Stimulated activated CD4-positive, alpha-beta T cell treated with anti-CD3 and anti-CD28 coated beads, TNF-alpha, amount 100 ng/mL, for 48 hours (primary cell): ENCODE measurements around the gene PIGR.
A peak's percentile ranks its signal among the peaks of the same experiment; 100 is the strongest.

ENCODE experiments used
- DNase-seq, 3 donors: peaks; one replicate each; pipeline ENCODE4 v3.0.0-alpha.2; 2020; ENCODE audit warnings: low read depth in 3 of 3

PIGR gene, protein sequence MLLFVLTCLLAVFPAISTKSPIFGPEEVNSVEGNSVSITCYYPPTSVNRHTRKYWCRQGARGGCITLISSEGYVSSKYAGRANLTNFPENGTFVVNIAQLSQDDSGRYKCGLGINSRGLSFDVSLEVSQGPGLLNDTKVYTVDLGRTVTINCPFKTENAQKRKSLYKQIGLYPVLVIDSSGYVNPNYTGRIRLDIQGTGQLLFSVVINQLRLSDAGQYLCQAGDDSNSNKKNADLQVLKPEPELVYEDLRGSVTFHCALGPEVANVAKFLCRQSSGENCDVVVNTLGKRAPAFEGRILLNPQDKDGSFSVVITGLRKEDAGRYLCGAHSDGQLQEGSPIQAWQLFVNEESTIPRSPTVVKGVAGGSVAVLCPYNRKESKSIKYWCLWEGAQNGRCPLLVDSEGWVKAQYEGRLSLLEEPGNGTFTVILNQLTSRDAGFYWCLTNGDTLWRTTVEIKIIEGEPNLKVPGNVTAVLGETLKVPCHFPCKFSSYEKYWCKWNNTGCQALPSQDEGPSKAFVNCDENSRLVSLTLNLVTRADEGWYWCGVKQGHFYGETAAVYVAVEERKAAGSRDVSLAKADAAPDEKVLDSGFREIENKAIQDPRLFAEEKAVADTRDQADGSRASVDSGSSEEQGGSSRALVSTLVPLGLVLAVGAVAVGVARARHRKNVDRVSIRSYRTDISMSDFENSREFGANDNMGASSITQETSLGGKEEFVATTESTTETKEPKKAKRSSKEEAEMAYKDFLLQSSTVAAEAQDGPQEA

DNA sequence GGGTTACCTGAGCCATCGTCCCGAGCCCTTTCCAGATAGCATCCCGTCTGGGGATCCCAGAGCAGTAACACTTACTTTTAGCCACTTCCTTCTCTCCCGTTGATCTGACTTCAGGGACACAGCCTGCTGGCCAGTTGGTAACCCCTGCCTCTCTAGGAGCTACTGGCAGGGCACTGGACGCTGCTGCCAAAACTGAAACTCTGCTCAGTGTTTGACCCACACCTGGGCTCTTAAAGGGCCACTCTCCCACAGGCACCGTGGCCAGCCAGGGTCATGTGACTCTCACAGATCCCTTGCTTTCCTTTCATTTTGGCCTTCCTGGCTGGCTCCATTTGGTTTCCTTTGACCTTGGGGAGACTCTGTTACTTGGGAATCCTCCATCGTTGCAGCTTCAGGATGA is at the start of gene PIGR:
PIGR (minus strand) TSS at position 206 of the 400 bp plus-strand sequence. CDS start 5,935 bp downstream, outside the sequence.
- DNase-seq = no peak

DNA sequence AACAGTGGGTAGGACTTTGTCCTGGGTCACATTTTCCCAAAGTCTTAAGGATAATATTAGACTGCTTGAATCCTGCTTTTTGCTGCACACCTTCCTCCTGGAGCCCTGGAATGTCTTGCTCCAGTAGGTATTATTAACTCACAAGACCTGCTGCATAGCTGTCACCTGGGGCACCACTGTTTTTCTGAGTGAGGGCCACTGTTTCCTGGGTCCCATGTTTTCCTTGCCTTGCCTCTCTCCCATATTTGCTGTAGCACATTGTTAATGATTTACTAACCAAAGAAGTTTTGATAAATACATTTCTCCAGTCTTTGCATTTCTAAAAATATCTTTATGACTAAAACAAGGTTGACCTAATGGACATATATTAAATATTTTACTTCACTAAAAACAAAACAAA is 46.5 kb upstream of the PIGR start:
- DNase-seq = no peak

DNA sequence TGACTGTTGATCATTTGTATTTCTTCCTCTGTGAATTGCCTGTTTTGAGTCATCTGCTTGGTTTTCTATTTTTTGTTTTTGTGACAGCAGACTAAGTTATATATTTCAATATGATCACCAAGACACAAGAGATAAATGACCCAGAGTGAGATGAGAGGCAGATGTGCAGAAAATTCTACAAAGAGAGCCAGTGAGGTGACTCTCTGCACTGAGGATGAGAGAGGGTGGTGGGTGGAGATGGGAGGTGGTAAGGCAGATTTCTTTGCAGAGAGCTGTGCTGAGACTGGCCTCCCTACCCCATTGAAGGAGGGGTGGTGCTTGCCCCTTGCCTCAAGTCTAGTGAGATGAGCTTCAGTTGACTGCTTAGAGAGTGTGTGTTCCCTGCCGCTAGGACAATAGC is 41.6 kb upstream of the PIGR start:
- no peak for DNase-seq

DNA sequence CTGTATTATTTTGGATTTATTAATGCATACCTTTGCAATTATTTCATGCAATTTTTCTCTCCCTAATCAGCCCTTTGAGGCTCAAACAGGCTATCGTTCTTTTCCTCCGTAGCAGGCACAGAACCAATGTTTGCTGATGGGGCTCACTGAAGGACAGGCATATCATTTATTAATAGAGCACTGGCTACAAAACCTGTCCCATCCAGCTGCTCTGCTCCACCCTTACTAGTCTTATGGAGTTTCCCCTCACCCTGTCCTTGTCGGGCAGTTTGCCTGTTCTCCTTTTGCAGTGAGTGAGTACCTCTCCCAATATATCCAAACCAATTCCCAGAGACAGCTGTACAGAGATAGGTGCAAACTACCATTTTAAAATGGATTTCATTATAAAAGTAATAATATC is 40.6 kb upstream of the PIGR start:
- DNase-seq = no peak

DNA sequence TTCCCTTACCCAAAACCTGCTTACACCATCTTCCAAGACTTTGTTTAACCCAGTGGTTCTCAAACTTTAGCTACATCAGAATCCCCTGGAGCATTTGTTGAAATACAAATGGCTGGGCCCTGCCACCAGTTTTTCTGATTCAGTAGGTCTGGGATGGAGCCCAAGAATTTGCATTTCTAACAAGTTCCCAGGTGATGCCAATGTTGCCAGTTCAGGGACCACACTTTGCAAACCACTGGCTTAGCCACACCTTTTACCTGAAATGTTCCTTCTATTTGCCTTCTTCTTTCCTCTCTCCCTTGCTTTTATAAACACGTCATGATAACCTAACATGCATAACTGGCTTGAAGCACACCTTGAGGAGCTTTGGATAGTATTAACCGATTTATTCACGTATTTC is 40.1 kb upstream of the PIGR start:
- no peak for DNase-seq

DNA sequence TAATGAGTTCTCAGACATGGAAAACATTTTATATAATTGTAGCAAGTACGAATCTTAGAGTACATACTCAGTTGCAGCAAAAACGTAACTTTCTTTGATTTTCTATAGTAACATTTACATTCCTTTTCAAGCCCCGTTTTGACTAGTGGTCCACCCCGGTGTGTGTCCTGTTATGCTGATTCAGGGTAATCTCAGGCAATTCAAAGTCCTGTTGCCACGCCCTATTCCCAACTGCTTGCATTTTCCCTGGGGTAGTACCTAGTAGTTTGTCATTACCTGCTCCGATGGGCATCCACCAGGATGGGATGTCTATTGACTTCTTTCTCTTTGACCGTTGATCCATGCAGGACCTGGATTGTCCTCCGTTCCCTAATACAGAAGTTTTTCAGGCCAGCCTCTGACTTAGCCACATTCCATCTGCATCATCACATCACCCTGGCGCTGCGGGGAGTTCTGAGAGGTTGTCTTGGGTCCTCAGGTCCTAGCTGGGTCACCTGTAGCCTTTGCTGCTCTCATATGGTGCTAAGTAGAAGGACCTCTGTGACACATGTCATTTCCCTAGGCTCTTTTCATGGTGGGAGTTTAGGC is 39.0 kb upstream of the PIGR start:
- no peak for DNase-seq

DNA sequence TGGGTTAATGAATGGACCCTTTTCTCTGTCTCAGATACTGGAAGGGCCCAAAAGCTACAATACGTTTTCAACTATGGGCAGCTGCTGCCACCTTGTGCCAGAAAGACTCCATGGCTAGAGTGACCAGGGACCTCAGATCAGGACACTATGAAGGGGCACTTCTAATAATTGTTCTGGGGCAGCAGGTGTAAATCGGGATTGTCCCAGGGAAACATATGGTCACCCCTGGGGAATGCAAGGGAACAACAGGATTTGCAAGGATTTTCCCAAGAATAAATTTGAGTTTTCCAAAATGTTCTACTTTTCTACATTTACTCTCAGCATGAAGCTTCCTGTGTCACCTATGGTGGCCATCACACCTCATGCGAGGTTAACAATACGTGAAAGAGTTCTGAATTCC is 36.0 kb upstream of the PIGR start:
- peak; percentile 15 to 40 (median 37) for DNase-seq

DNA sequence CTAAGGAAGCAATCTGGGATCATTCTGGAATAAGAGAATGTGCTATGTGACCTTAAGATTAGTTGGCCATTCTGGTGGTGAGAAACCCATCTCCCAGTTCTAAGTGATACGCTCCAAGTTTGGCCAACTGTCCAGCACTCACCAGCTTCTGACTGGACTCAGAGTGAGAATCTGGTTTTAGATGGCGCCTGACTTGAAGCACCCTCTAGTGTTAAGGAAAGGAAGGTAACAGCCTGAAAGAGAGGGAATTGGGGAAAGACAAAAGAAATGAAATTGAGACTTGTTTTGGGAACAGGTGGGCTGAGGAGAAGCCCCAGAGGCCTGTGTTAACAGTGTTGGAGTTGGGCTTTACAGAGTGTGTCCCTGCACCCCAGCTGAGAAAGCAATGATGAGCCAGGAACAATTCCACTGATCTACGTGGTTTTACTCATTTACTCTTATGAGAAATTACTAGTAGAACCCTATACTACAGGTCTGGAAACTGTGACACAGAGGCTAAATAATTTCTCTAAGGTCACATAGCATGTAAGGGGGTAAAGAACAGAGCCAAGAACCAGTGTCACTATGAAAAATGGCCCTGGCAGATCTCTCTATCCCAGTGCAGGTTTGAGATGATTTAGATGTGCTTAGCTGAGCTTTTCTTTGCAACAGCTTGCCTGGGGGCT is 33.2 kb upstream of the PIGR start:
- DNase-seq = no peak

DNA sequence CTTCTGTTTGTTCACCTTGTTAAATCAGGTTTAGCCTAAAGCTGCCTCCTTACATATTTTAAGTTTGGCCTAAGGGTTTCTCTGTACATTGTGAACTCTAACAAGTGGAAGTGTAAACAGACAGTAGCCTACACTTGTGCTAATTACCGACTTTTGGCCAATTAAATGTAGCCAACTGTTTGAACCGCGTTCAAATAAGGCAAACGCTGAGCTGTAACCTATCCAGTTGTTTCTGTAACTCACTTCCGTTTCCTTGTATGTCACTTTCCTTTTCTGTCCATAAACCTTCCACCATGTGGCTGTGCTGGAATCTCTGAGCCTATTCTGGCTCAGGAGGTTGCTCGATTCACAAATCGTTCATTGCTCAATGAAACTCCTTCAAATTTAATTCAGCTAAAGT is 32.0 kb upstream of the PIGR start:
- no peak for DNase-seq

DNA sequence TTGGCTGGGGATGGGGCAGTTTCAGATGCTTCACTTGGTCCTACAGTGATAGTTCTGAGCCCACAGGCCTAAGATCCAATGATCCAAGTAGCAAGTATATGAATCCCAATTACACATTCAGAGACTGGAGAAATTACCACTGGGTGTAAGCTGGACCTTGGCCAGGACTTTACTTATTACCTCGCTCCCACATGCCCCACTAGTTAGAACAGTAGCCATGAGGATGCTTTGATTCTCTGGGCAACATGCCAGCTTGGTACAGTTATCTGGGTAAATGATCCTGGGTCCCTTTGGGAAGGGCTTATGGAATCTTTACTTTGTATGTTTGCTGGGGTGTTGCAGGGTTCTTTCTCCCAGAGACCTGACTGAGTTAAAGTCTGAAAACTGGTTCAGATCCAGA is 29.0 kb upstream of the PIGR start:
- DNase-seq = no peak

DNA sequence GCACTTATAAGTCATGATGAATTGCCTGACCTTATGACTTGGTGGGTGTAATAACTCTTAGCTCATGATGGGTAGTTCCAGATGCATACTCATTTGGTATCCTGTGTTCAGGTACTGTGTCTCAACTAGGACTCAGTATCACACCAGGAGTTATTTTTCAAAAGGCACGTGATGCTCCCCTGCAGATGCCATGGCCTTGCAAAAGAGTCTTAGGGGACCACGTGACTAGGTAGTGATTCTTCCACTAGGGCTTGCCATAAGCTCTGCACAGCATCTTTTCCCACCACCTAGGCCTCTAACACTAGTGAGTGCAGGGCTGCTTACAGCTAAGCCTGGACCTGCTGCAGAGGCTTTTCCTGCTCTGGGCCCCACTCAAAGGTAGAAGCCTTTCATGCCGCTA is 27.9 kb upstream of the PIGR start:
- DNase-seq = no peak

DNA sequence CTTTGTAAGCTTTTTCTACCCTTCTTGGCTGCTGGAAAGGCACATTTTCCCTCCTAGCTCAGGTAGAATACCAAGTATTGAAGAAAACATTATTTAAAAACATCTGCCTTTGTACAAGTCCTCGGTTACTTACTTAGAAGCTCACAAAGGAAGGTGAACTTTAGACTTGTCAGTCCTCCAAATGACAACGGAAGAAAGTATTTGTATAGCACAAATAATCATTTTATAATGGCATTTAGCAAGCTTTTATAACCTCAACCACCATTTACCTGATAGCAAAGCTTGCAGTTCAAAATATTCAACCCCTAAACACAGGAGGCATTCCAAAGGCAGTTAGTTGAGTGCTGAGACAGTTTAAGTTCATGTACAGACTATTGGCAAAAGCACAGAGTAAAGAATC is 26.5 kb upstream of the PIGR start:
- no peak for DNase-seq

DNA sequence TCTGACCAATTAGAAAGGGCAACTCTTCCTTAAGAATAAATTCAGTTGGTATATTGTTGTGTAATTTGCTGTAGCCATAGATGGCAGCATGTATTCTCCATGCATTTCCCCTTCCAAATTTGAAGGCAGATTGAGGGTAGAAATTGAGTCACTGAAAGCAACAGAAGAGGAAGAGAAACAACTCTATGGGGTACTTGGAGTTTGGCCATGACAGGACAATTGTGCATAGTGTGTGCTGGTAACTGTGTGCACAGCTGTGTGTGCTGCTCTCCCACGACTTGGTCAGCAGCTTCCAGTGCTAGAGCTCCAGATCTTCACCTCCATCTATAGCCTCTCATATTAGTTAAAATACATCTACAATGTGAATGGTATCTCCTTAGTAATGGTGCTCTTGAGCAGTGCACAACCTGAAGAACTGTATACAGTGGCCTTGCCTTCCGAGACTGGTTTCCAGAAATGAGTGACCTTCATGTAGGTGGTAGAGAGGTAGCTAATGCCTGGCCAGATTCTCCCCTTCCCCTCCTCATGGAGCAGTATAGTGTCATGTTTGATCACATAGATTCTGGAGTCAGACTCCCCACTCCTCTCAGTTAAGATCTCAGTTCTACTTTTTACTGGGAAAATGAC is 24.9 kb upstream of the PIGR start:
- no peak for DNase-seq

DNA sequence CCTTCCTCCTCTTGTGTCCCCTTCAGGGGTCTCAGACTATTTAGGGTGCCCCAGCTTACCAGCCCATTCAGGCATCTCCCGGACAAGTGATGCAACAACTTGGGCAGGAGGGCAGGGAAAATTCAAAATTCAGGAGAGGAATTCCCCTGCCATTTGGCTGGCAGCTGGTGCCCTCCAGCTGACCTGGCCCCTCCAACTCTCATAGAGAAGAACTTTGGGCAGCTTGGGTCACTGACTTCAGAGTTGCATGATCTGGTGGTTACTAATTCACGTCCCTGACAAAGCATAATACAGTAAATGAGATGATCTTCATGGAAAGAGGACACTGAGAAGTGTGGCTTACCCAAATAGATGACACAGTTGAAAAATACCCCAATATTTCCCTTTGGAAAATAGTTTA is 24.2 kb upstream of the PIGR start, which contains the start of gene FCAMR:
FCAMR (minus strand) TSS at position 15 of the 400 bp plus-strand sequence. CDS start 335 bp downstream, outside the sequence.
- no peak for DNase-seq

DNA sequence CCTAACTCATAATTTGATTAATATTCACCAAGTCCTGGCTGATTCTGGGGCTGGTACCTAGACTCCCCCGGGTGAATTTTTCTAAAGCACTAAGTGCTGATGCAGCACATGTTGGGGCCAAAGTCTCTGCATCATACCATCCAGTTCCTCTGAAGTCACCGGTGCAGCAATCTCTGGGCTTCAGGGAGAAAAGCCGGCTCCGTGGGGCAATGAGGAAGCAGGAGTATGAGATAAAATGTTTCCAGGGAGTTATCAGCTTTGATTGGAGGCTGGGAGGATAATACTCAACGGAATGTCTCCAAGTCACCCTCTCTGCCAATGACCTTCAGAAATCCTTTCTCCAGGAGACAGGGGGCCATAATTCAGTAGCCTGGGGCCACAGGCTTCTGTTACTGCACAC is 22.8 kb upstream of the PIGR start:
- DNase-seq = no peak

DNA sequence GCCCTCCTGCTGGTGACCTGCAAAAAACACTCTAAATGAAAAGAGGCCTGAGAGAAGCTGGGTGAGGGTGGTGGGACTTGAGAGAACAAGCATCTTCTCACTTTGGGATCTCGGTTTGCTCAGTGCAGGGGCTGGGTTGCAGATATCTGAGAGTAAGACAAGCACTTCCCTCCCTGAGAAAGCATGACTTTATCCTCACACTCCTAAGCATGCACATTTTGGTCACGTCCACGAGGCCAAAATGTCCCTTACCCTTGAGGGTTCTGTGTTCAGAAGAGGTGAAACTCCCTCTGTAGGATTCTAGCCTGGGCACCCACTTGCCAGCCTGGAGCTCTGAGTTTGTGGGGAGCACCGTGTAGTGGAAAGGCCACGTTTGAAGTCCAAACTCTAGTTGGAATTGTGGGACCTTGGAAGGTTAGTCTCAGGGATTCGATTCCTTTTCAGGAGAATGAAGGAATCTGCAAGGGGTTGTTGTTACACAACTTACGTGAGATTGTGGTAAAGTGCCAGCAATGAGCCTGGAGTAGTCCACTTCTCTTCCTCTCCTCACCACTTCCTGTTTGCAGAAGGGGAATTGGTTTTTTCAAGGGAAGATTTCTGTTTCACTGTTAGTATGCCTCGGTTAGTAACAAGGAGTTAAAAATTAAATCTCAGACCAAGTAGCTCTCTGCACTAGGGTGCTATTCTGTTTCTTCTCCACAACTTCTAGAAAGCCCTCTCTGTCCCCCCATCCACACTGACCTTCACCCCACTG is 21.0 kb upstream of the PIGR start:
- DNase-seq = no peak

DNA sequence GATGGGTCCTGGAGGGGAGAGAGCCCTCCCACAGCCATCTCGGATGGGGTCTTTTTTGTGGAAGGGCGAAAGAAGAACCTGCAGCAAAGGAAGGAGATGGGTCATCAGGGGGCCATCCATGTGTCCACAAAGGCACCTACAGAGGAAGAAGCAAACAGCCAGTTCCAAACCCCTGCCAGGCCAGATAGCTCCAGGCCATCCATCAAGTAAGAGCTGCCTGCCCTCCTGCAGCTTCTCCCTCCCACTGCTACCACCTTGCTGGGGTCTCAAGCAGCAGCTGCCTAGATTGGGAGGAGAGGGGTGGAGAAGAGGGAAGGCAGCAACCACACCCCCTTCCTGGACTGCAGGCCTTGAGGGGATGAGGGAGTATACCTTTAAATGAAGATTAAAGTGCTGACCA is 19.5 kb upstream of the PIGR start:
- no peak for DNase-seq

DNA sequence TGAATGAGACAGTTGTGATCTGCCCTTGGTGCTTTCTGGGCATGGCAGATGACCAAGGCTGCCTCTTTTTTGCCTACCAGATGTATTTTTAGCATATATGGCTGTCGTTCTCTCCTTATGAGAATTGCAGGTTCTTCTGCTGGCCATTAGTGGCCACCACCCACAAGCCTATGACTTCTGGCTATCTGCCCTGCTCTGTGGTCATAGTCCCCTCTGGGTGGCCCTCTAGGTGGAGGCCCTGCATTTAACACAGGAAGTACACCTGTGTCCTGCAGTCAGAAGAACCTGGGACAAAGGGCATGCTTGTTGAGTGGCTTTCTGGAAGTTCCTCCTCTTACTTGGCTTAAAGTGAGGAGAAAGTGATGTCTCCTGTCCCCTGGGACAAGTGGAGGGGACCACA is 17.5 kb upstream of the PIGR start:
- DNase-seq = no peak

DNA sequence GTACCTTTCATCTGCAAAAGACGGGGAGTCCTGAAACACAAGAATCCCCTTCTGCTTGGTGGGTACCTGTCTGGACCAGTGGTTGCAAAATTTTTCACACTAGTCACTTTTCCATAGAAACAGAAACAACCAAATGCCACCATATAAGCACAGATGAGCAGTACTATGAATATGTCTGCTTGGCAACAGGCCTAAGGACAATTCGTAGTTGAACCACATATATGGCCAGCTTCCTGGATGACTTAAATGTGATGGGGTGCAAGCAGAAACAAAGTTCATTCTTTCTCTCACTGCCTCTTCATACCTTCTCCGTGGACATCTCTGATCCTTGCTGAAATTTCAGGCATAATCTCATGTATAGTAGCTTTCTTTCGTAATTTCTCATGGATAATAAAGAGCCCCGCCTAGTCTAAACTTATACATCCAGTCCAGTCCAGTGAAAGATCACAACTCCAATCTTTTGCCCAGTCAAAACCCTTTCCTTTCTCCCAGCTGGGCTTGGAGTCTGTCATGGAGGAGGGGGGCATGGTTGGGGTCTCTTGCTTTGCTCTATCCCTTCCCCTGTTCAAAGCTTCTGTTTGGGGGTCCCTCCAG is 16.9 kb upstream of the PIGR start:
- no peak for DNase-seq

DNA sequence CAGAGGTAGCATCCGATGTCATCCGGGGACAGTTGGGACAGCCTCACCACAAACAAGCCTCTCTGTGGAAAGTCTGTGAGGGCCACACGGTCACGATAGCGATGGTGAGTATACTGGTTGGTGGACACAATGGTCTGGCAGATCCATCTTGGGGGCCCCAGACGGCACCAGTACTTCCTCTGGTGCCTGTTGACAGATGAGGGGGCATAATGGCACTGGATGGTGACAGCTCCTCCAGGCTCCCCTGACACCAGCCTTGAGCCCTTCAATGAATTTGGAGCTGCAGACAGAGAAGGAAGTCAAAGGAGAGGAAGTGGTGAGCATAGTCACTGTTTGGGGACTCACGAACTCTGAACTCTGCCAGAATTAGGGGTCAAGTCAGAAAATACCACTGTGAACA is 16.0 kb upstream of the PIGR start:
- no peak for DNase-seq

DNA sequence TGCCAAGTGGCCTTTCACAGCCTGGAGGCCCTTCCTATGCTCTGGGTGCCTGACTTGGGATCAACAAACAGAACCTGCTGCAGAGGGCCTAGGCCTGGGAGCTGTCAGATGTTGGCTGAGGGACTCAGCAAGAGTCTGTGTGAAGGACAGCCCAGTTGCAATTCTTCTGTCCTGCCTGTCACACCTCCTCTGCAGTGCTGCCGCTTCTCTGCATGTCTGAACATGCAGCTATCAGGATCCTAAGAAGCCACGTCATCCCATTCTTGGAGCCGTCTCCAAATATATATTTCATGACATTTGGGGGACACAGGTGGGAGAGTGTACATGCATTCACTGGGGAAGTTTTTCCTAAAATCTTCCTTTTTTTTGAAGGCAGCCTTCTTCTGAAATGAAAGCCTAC is 15.4 kb upstream of the PIGR start:
- no peak for DNase-seq
